K562 (cell line): ENCODE measurements around the gene EML5. TPM values are rescaled to one million over a fixed set of nuclear protein-coding genes. Genes with fewer than 3 reads are reported as not detected.

Experiments
- ATAC-seq: fragments of 200-7000 bp; cut with Tn5 transposase; 3 replicates; pipeline ENCODE4 v1.9.1; 2020; ENCODE audit warnings: moderate library complexity
- BruUV-seq: library from RNA; stranded (reverse); fragments of 400-500 nt; replicated peaks from 2 replicates; lab custom pipeline; 2021; lab: Mats Ljungman, UMichigan
- CTCF ChIA-PET: fragments of 300-600 bp; formaldehyde crosslinking; extraction: SDS; loops from one replicate; lab custom pipeline; 2021; ENCODE audit warnings: low intra/inter-chr PET ratio; lab: Yijun Ruan, JAX
- POLR2A ChIA-PET: fragments of 300-600, 350-650 bp; sonication (Branson Sonifier 250); formaldehyde crosslinking; extraction: SDS; loops from one replicate; lab custom pipeline; 2021; ENCODE audit warnings: antibody characterized with exemption, inconsistent platforms; lab: Yijun Ruan, JAX
- DNase-seq, 4 experiments: peaks; one replicate each; pipeline versions ENCODE4 v3.0.0 to v3.0.0-alpha.2; 2011 to 2018; ENCODE audit warnings: low spot score in 3 of 4, mixed read lengths in 3 of 4; ENCODE audit errors: extremely low read depth in 1 of 4
- FAIRE-seq: peaks from 2 replicates; lab custom pipeline; 2011; peaks lifted over from hg19 to GRCh38; lab: Jason Lieb, UNC
- H2AFZ ChIP-seq: 2 replicates; pipeline ENCODE4 v1.6.0; 2011; ENCODE audit warnings: low read depth, low read length, control low read depth, inconsistent platforms
- H3K27ac ChIP-seq: fragments of 200-600 bp; 3 replicates; pipeline ENCODE4 v1.8.0; 2011; ENCODE audit warnings: low read depth, mild to moderate bottlenecking, control low read depth, inconsistent platforms, low read length, moderate library complexity, mixed read lengths; ENCODE audit errors: extremely low read depth
- H3K27me3 ChIP-seq, 2 experiments: fragments of 300-600 bp in 1 of 2; 2 replicates in 1 of 2; 3 replicates in 1 of 2; pipeline versions ENCODE4 v1.6.0 to v1.8.0; 2011; ENCODE audit warnings: inconsistent platforms in 2 of 2, low read length in 2 of 2, mild to moderate bottlenecking in 1 of 2, mixed read lengths in 1 of 2, moderate library complexity in 1 of 2; ENCODE audit not compliant: control insufficient read depth in 2 of 2, insufficient read depth in 2 of 2
- H3K36me3 ChIP-seq: fragments of 300-600 bp; 3 replicates; pipeline ENCODE4 v1.8.0; 2011; ENCODE audit warnings: mild to moderate bottlenecking, low read length, inconsistent platforms; ENCODE audit not compliant: control insufficient read depth, insufficient read depth
- H3K4me1 ChIP-seq, 2 experiments: fragments of 200-600 bp in 1 of 2; replicated peaks in 1 of 2; 2 replicates in 1 of 2; 3 replicates in 1 of 2; pipeline versions ENCODE4 v1.5.1 to v1.8.0; 2011; ENCODE audit warnings: inconsistent platforms in 2 of 2, low read length in 2 of 2, mild to moderate bottlenecking in 1 of 2, mixed read lengths in 1 of 2, moderate library complexity in 1 of 2; ENCODE audit not compliant: control insufficient read depth in 2 of 2, insufficient read depth in 2 of 2
- H3K4me2 ChIP-seq: 2 replicates; pipeline ENCODE4 v1.6.1; 2011; ENCODE audit warnings: low read length, control low read depth, inconsistent platforms, mixed read lengths; ENCODE audit not compliant: insufficient read depth
- H3K4me3 ChIP-seq: fragments of 200-600 bp; sonication (generic), shearing (Covaris generic); 2 replicates; pipeline ENCODE4 v1.5.1; 2016; ENCODE audit warnings: control low read depth, inconsistent platforms
- H3K79me2 ChIP-seq: fragments of 200-600 bp; 3 replicates; pipeline ENCODE4 v1.8.0; 2011; ENCODE audit warnings: low read length, inconsistent platforms; ENCODE audit not compliant: control insufficient read depth, insufficient read depth
- H3K9ac ChIP-seq, 2 experiments: 2 replicates each; pipeline versions ENCODE4 v1.6.0 to v1.6.1; 2011; ENCODE audit warnings: low read depth in 2 of 2, low read length in 2 of 2, control low read depth in 1 of 2, inconsistent platforms in 1 of 2, mild to moderate bottlenecking in 1 of 2, mixed read lengths in 1 of 2; ENCODE audit not compliant: insufficient read depth in 1 of 2
- H3K9me1 ChIP-seq: one replicate; pipeline ENCODE4 v1.6.0; 2011; ENCODE audit warnings: inconsistent platforms, mild to moderate bottlenecking, low read length, moderate library complexity; ENCODE audit not compliant: control insufficient read depth, insufficient read depth
- H3K9me3 ChIP-seq: replicated peaks from 2 replicates; pipeline ENCODE4 v1.5.1; 2011; ENCODE audit warnings: low read depth, low read length, inconsistent platforms; ENCODE audit not compliant: control insufficient read depth, insufficient read depth
- H4K20me1 ChIP-seq: replicated peaks from 2 replicates; pipeline ENCODE4 v1.6.1; 2011; ENCODE audit warnings: low read length, inconsistent platforms, mixed read lengths; ENCODE audit not compliant: control insufficient read depth, insufficient read depth
- ARID4B ChIP-seq: sonication (generic); formaldehyde crosslinking; IDR thresholded peaks from 2 replicates; pipeline ENCODE4 v1.8.0; 2022; ENCODE audit warnings: mild to moderate bottlenecking, missing genetic modification reagents
- HMGXB4 ChIP-seq: sonication (generic); formaldehyde crosslinking; IDR thresholded peaks from 2 replicates; pipeline ENCODE4 v1.8.1; 2023; ENCODE audit warnings: mild to moderate bottlenecking, missing genetic modification reagents
- KDM5B ChIP-seq: fragments of 200-600 bp; sonication (generic); IDR thresholded peaks from 2 replicates; pipeline ENCODE4 v1.6.1; 2012; ENCODE audit warnings: low read depth, mild to moderate bottlenecking, moderate library complexity, low read length, control low read depth, inconsistent platforms; ENCODE audit not compliant: insufficient replicate concordance
- MEF2D ChIP-seq: conservative IDR thresholded peaks from 2 replicates; pipeline ENCODE4 v1.6.1; 2016; ENCODE audit warnings: low read depth, missing genetic modification characterization, missing compliant biosample characterization
- POLR2AphosphoS2 ChIP-seq: IDR thresholded peaks from 2 replicates; pipeline ENCODE4 v1.6.1; 2012; ENCODE audit warnings: low read length, improper control_type of control experiment
- THRA ChIP-seq: fragments of 450-650 bp; IDR thresholded peaks from 2 replicates; pipeline ENCODE4 v1.6.1; 2017; ENCODE audit warnings: mild to moderate bottlenecking, moderate library complexity
- USF1 ChIP-seq: sonication (generic); formaldehyde crosslinking; IDR thresholded peaks from 2 replicates; pipeline ENCODE4 v1.9.0; 2022; ENCODE audit warnings: mild to moderate bottlenecking, missing genetic modification reagents
- ZBED1 ChIP-seq: IDR thresholded peaks from 2 replicates; pipeline ENCODE4 v1.6.1; 2014
- ZKSCAN8 ChIP-seq: fragments of 200-800 bp; sonication (Bioruptor generic); IDR thresholded peaks from 2 replicates; pipeline ENCODE4 v1.6.1; 2016; ENCODE audit warnings: missing genetic modification characterization, missing compliant biosample characterization
- ZNF398 ChIP-seq: fragments of 250-450 bp; sonication (Bioruptor Pico); IDR thresholded peaks from 2 replicates; pipeline ENCODE4 v1.8.0; 2021; ENCODE audit warnings: moderate library complexity, mild to moderate bottlenecking, inconsistent platforms
- WGBS: fragments of 100-300 bp; shearing (Covaris generic); methylation state at CpG from one replicate; pipeline ENCODE4 v1.1.6; 2016; ENCODE audit warnings: low coverage, mixed read lengths; ENCODE audit not compliant: insufficient coverage; ENCODE audit errors: missing lambda C conversion rate; 5-methylcytosine and 5-hydroxymethylcytosine counted together
- in situ Hi-C: fragments of 300-500 bp; cut with MboI; formaldehyde crosslinking; loops from 4 replicates; pipeline ENCODE4 v1.15.0; 2018; ENCODE audit warnings: inconsistent platforms, mixed read lengths
- intact Hi-C: fragments of 100-400 bp; cut with micrococcal nuclease; formaldehyde crosslinking; loops from 2 replicates; pipeline ENCODE4 v1.14.2; 2022
- polyA plus RNA-seq, 8 experiments: library from polyadenylated mRNA; depleted of rRNA in 4 of 8; stranded (reverse) in 5 of 8; unstranded in 3 of 8; fragments of >200 nt; fragmentation: Nextera tagmentation in 2 of 8; fragmentation: Illumina TruSeq in 1 of 8; extraction: Ambion mirVana in 2 of 8; extraction: Trizol in 1 of 8; gene quantifications; 2 replicates each; pipeline versions ENCODE4 v1.2.1 to v1.2.3, GENCODE V29; 2011 to 2014; ENCODE audit warnings: inconsistent platforms in 1 of 8, missing spikeins in 1 of 8
- total RNA-seq, 7 experiments: library from RNA; depleted of rRNA in 6 of 7; stranded (reverse); fragments of >200 nt in 6 of 7; fragmentation: Illumina TruSeq in 2 of 7; extraction: Trizol in 2 of 7; gene quantifications; 2 replicates each; pipeline versions ENCODE4 v1.2.1 to v1.2.3, GENCODE V29; 2011 to 2021; ENCODE audit warnings: low replicate concordance in 1 of 7

Gene EML5
- total and polyA plus RNA-seq, 9 of the 15 experiments (the other 6 are each of a cell fraction or from before 2014, with no cell fraction given), result 0.06 to 0.34 (median 0.22) TPM

GRCh38 chr14:88841741-88842140 lies 49.0 kb upstream of the EML5 start (continued):
- TF ChIP-seq USF1 (CRISPR knock-in tag) (no peak), MEF2D (tag) (no peak), POLR2AphosphoS2 (no peak), HMGXB4 (CRISPR knock-in tag) (no peak), THRA (no peak), ZBED1 (no peak), KDM5B (no peak)

- Histone ChIP-seq H3K9ac (no peak overlapping the region), H3K36me3 (no peaks in the 10 kb centered on the region), H2AFZ (no peak overlapping the region), H3K4me2 (no peak overlapping the region), H3K27ac (no peak overlapping the region), H3K27me3 (no peaks in the 10 kb centered on the region), H4K20me1 (no peaks in the 10 kb centered on the region), H3K9me1 (no peaks in the 10 kb centered on the region), H3K9me3 (no peaks in the 10 kb centered on the region), H3K4me3 (no peak overlapping the region), H3K79me2 (no peaks in the 10 kb centered on the region), H3K4me1 (no peaks in the 10 kb centered on the region)
- BruUV-seq, result no TSS peak
- intact Hi-C loops (no loop called here), in situ Hi-C loops (no loop called here)
- WGBS, result 62% methylated on average over 4 of the region's 5 CpGs
- FAIRE-seq (no peak), DNase-seq (no peak), ATAC-seq (no peak)
- ChIA-PET CTCF (no interaction called here), POLR2A (interaction anchor here (1.2 to 1.8 kb wide), 2 partner anchors 10 to 16 kb away, joined by 4 read pairs; partner anchors contain the start of gene TTC8)
- TF ChIP-seq POLR2AphosphoS2 (no peak), ARID4B (CRISPR knock-in tag) (no peak), ZNF398 (CRISPR knock-in tag) (no peak), ZKSCAN8 (CRISPR knock-in tag) (no peak)
Observed at GRCh38 chr14:88840926-88841325, 48.2 kb upstream of the EML5 start.
